Kidney epithelial cell (primary cell): ENCODE data around the gene ERGIC3. TPM values are rescaled to one million over a fixed set of nuclear protein-coding genes. Genes with fewer than 3 reads are reported as not detected.

Experiments
- DNase-seq: peaks from one replicate; pipeline ENCODE4 v3.0.0-alpha.2; 2010; ENCODE audit warnings: low read depth
- H3K27me3 ChIP-seq: 2 replicates; pipeline ENCODE4 v1.6.0; 2011; ENCODE audit warnings: low read length; ENCODE audit not compliant: control insufficient read depth, insufficient read depth
- H3K36me3 ChIP-seq: 2 replicates; pipeline ENCODE4 v1.5.1; 2011; ENCODE audit warnings: low read length; ENCODE audit not compliant: control insufficient read depth, insufficient read depth
- H3K4me3 ChIP-seq: 2 replicates; pipeline ENCODE4 v1.5.1; 2011; ENCODE audit warnings: low read depth, mild to moderate bottlenecking, control low read depth, low read length
- CTCF ChIP-seq: IDR thresholded peaks from 2 replicates; pipeline ENCODE4 v1.5.1; 2011; ENCODE audit warnings: mild to moderate bottlenecking, moderate library complexity, low read length, control low read depth, inconsistent platforms; ENCODE audit not compliant: insufficient read depth, poor library complexity, severe bottlenecking
- total RNA-seq: library from RNA; depleted of rRNA; stranded (reverse); fragments of >200 nt; gene quantifications from 2 replicates; pipeline ENCODE4 v1.2.3, GENCODE V29; 2015

Gene ERGIC3
- total RNA-seq, 1 donor from 2014 or later = 215 TPM

- no peak for DNase-seq
- Histone ChIP-seq H3K36me3 (peaks cover 3% of the 10 kb centered on the region), H3K27me3 (no peaks in the 10 kb centered on the region), H3K4me3 (no peak overlapping the region)
- TF ChIP-seq CTCF = no peak
These were observed 34.8 kb upstream of the ERGIC3 start for GRCh38 chr20:35506872-35507638.

- Histone ChIP-seq H3K36me3 (peaks cover 5% of the 10 kb centered on the region), H3K27me3 (no peaks in the 10 kb centered on the region), H3K4me3 (no peak overlapping the region)
- no peak for DNase-seq
- no peak for TF ChIP-seq CTCF
These were observed 33.2 kb upstream of the ERGIC3 start for GRCh38 chr20:35508493-35509218.

- no peak for DNase-seq
- Histone ChIP-seq H3K36me3 (peaks cover 2% of the 10 kb centered on the region), H3K4me3 (no peak overlapping the region), H3K27me3 (no peaks in the 10 kb centered on the region)
- no peak for TF ChIP-seq CTCF
These were observed 30.7 kb upstream of the ERGIC3 start for GRCh38 chr20:35510951-35511735.

- no peak for DNase-seq
- Histone ChIP-seq H3K4me3 (no peak overlapping the region), H3K27me3 (no peaks in the 10 kb centered on the region), H3K36me3 (peaks cover 2% of the 10 kb centered on the region)
- peak; percentile 60 for TF ChIP-seq CTCF
These were observed 30.0 kb upstream of the ERGIC3 start for GRCh38 chr20:35511814-35512420.

- DNase-seq = no peak
- H3K27me3 ChIP-seq = no peaks in the 10 kb centered on the region
- no peak for TF ChIP-seq CTCF
- no peak overlapping the region for H3K4me3 ChIP-seq
- H3K36me3 ChIP-seq = peaks cover 2% of the 10 kb centered on the region
These were observed 27.4 kb upstream of the ERGIC3 start for GRCh38 chr20:35514371-35514932.
